ENCODE data around the gene LRPPRC. TPM values are rescaled to one million over a fixed set of nuclear protein-coding genes. Genes with fewer than 3 reads are reported as not detected.

The LRPPRC gene
- total and polyA plus RNA-seq, 2 donors (not counting 3 experiments of a cell fraction or from before 2014, with no cell fraction given): 22.6 to 94.0 TPM

DNA sequence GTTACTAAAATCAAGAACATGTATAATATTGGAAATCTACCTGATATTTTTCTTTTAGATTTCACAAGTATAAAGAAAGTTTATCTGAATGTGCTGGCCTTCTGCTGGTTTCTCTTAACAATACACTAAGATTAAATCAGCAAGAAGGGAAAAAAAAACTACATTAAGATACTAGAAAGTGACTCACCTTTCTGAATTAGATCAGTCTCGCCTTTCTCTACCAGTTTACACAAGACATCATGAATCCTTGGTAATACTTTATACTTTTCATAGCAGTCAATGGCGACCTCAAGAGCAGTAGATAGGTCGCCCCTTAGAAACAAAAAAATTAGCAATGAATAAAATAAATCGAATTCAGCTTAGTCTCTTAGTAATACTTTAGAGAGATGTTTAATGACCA is 61.2 kb downstream of the LRPPRC start:
- H3K4me2 ChIP-seq (ENCODE audit: insufficient read depth, low read length): no peak overlapping the region
- ChIA-PET POLR2A (no interaction called here), CTCF (no interaction called here)
- intact Hi-C loops (cut with micrococcal nuclease): no loop called here
- peaks cover 3% of the 10 kb centered on the region for H3K79me2 ChIP-seq (ENCODE audit: control insufficient read depth, insufficient read depth, low read length)
- no peaks in the 10 kb centered on the region for H3K27me3 ChIP-seq (ENCODE audit: control insufficient read depth in 2 of 2, insufficient read depth in 2 of 2, low read length in 2 of 2)
- BruUV-seq (replicated peaks): no TSS peak
- no peak overlapping the region for H3K27ac ChIP-seq (ENCODE audit: insufficient read depth, low read depth, low read length)
- no peaks in the 10 kb centered on the region for H3K9me3 ChIP-seq (replicated peaks; ENCODE audit: control insufficient read depth, insufficient read depth, low read length)
- dilution Hi-C loops (cut with MboI; ENCODE audit: extremely low pct_ligation_motif_present, low sequenced_read_pairs): no loop called here
- H3K9me1 ChIP-seq (replicated peaks; ENCODE audit: control insufficient read depth, extremely low read depth, insufficient read depth, low read length): no peaks in the 10 kb centered on the region
- DNase-seq (ENCODE audit: low read depth, low spot score) (no peak), FAIRE-seq (no peak)
- H3K4me1 ChIP-seq (ENCODE audit: control insufficient read depth, extremely low read depth, insufficient read depth, low read length): no peaks in the 10 kb centered on the region
- H3K4me3 ChIP-seq (replicated peaks in 1 of 3; ENCODE audit: insufficient read depth in 1 of 3, low read depth in 1 of 3, low read length in 3 of 3): no peak overlapping the region
- peaks cover 0 to 23% of the 10 kb centered on the region in 2 experiments for H3K36me3 ChIP-seq (ENCODE audit: control insufficient read depth in 2 of 2, extremely low read depth in 1 of 2, insufficient read depth in 2 of 2, low read length in 2 of 2)
- TF ChIP-seq FOS (IDR thresholded peaks at IDR 0.05; ENCODE audit: borderline replicate concordance, insufficient read depth, low read length): no peak
- TF ChIP-seq, protein P1, sequence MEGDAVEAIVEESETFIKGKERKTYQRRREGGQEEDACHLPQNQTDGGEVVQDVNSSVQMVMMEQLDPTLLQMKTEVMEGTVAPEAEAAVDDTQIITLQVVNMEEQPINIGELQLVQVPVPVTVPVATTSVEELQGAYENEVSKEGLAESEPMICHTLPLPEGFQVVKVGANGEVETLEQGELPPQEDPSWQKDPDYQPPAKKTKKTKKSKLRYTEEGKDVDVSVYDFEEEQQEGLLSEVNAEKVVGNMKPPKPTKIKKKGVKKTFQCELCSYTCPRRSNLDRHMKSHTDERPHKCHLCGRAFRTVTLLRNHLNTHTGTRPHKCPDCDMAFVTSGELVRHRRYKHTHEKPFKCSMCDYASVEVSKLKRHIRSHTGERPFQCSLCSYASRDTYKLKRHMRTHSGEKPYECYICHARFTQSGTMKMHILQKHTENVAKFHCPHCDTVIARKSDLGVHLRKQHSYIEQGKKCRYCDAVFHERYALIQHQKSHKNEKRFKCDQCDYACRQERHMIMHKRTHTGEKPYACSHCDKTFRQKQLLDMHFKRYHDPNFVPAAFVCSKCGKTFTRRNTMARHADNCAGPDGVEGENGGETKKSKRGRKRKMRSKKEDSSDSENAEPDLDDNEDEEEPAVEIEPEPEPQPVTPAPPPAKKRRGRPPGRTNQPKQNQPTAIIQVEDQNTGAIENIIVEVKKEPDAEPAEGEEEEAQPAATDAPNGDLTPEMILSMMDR (IDR thresholded peaks at IDR 0.05; ENCODE audit: extremely low read depth in 1 of 2, insufficient read depth in 1 of 2, low read depth in 1 of 2, low read length in 2 of 2): no peak
- no peak for TF ChIP-seq EZH2 (IDR thresholded peaks at IDR 0.05; ENCODE audit: borderline replicate concordance, low read depth, low read length, severe bottlenecking)
- TF ChIP-seq, protein P2, sequence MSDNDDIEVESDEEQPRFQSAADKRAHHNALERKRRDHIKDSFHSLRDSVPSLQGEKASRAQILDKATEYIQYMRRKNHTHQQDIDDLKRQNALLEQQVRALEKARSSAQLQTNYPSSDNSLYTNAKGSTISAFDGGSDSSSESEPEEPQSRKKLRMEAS (IDR thresholded peaks at IDR 0.05; ENCODE audit: insufficient read depth, insufficient read length): no peak
- no peak for TF ChIP-seq MYC (IDR thresholded peaks at IDR 0.05; ENCODE audit: low read depth, low read length)
- no peak for TF ChIP-seq POLR2A (IDR thresholded peaks at IDR 0.05; ENCODE audit: low read depth, low read length)
- no peak for TF ChIP-seq GATA2 (IDR thresholded peaks at IDR 0.05; ENCODE audit: insufficient read depth, insufficient read length, low read depth, low read length)
- no peak for TF ChIP-seq POLR2AphosphoS5 (IDR thresholded peaks at IDR 0.05; ENCODE audit: insufficient read depth, low read depth, low read length)
- H4K20me1 ChIP-seq (replicated peaks; ENCODE audit: control insufficient read depth, extremely low read depth, insufficient read depth, low read length): no peaks in the 10 kb centered on the region
- no peak overlapping the region for H3K9ac ChIP-seq (replicated peaks; ENCODE audit: extremely low read depth, insufficient read depth, low read length)
- no peak overlapping the region for H2AFZ ChIP-seq (ENCODE audit: low read depth, low read length)
